ENCODE data around the gene PGM2. TPM values are rescaled to one million over a fixed set of nuclear protein-coding genes. Genes with fewer than 3 reads are reported as not detected.

The PGM2 gene
- polyA plus RNA-seq, 4 donors: 35.6 to 39.8 (median 37.7) TPM

DNA sequence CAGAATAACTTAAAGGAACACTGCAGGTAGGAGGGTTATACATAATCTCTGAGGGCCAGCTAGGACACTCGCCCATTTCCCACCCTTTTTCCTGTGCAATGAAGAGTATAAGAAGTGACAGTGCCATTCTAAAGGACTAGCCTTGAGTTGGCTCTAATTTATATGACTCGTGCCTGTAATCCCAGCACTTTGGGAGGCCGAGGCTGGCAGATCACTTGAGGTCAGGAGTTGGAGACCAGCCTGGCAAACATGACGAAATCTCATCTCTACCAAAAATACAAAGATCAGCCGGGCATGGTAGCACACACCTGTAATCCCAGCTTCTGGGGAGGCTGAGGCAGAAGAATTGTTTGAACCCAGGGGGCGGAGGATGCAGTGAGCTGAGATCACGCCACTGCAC, 68.8 kb downstream of the PGM2 start:
- no peak for DNase-seq (ENCODE audit: low read depth in 4 of 4, low spot score in 2 of 4)

- no peak for DNase-seq (ENCODE audit: low read depth in 4 of 4, low spot score in 2 of 4)
These were observed 69.8 kb downstream of the PGM2 start for GRCh38 chr4:37896206-37896860.

GRCh38 chr4:37902212-37902611, 75.7 kb downstream of the PGM2 start:
- no peak for DNase-seq (ENCODE audit: low read depth in 4 of 4, low spot score in 2 of 4)

DNA sequence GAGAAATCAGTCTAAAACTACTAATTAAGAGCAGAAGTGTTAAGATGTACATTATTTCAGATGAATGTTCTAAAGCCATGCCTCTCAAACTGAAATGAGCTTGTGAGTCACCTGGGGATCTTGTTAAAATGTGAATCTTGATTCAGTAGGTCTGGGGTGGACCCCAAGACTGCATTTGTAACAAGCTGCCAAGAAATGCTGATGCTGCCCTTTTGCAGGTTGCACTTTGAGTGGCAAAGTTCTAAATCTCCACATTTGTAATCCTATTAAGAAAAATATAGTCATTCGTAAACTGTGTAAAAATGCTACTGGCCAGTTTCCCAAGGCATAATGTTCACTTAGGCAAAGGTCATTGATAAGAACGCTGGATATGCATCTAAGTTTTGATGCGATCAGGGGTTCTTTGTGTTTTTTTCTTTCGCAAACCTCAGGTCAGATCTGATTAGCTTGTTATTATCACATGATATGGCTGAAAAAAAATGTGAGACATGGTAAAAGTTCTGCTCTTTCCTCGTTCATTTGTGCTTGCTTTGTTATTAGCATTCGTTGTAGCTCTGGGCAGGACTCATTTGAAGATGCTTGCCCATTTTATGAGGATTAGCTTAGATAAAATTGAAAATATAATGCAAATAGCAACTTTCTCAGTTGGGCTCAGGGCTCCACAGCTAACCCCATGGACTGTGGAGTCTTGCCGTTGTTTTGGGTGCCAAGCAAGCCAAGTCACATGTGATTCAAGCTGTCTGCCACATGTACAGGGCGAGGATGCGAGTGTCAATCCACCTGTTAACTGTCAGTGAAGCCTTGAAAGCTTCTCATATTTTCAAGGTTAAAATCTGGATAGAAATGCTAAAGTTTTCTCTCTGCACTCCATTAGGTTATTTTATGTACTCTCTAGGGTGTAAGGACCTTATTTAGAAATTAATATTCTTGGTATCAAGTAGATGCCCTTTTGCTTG, 76.5 kb downstream of the PGM2 start:
- no peak for DNase-seq (ENCODE audit: low read depth in 4 of 4, low spot score in 2 of 4)

GRCh38 chr4:37903901-37904300, 77.4 kb downstream of the PGM2 start:
- no peak for DNase-seq (ENCODE audit: low read depth in 4 of 4, low spot score in 2 of 4)

GRCh38 chr4:37904824-37905223, 78.3 kb downstream of the PGM2 start:
- no peak for DNase-seq (ENCODE audit: low read depth in 4 of 4, low spot score in 2 of 4)

DNA sequence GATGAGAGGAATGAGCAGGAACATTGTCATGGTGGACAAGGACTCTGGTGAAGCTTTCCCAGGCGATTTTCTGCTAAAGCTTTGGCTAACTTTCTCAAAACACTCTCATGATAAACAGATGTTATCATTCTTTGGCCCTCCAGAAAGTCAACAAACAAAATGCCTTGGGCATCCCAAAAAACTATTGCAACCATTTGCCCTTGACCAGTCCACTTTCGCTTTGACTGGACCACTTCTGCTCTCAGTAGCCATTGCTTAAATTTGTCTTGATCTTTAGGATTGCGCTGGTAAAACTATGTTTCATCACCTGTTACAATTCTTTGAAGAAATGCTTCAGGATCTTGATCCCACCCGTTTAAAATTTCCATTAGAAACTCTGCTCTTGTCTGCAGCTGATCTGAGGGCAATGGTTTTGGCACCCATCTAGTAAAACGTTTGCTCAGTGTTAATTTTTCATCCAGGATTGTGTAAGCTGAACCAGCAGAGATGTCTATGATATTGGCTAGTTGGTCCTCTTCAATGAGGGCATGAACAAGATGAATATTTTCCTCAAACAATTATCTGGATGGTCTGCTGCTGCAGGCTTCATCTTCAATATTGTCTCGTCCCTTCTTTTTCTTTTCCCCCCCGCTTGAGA, 79.2 kb downstream of the PGM2 start:
- no peak for DNase-seq (ENCODE audit: low read depth in 4 of 4, low spot score in 2 of 4)

GRCh38 chr4:37908488-37909331, 82.2 kb downstream of the PGM2 start:
- peak in 1 of 4 donors; percentile 28 for DNase-seq (ENCODE audit: low read depth in 4 of 4, low spot score in 2 of 4)

GRCh38 chr4:37909332-37910090, 83.0 kb downstream of the PGM2 start:
- no peak for DNase-seq (ENCODE audit: low read depth in 4 of 4, low spot score in 2 of 4)

- DNase-seq (ENCODE audit: low read depth in 4 of 4, low spot score in 2 of 4): no peak
These were observed 83.6 kb downstream of the PGM2 start for GRCh38 chr4:37910091-37910486.

Other genes starting within 250 kb of the PGM2 start
- 10 to 100 TPM in 3 of 4 donors, 1 to 10 TPM in 1; 9.6 to 10.9 (median 10.5) TPM for gene RELL1, start 140.3 kb upstream of the PGM2 start, polyA plus RNA-seq (ENCODE audit: insufficient read length in 4 of 4)
- gene TBC1D1, start 64.4 kb downstream of the PGM2 start, polyA plus RNA-seq (ENCODE audit: insufficient read length in 4 of 4): 100 to 1,000 TPM; 179 to 192 (median 184) TPM
- under 1 TPM in 1 of 4 donors, not detected in 3; 0.21 TPM for gene PTTG2, start 133.7 kb downstream of the PGM2 start, polyA plus RNA-seq (ENCODE audit: insufficient read length in 4 of 4)

Measured in left renal cortex interstitium (tissue), 4 donors.